OCI-LY7 (cell line): Measurements from ENCODE around the gene ENKUR. TPM values are rescaled to one million over a fixed set of nuclear protein-coding genes. Genes with fewer than 3 reads are reported as not detected.
A peak's percentile ranks its signal among the peaks of the same experiment; 100 is the strongest.

ENCODE experiments used
- BruUV-seq: library from RNA; stranded (reverse); fragments of 400-500 nt; replicated peaks from 2 replicates; lab custom pipeline; 2021; lab: Mats Ljungman, UMichigan
- CTCF ChIA-PET: fragments of 300-600 bp; sonication (Branson Sonifier 250); formaldehyde crosslinking; loops from one replicate; lab custom pipeline; 2022; ENCODE audit warnings: antibody characterized with exemption; ENCODE audit not compliant: unreplicated experiment; lab: Charles Lee
- POLR2A ChIA-PET: fragments of 300-600 bp; sonication (Branson Sonifier 250); formaldehyde crosslinking; loops from one replicate; lab custom pipeline; 2022; ENCODE audit warnings: antibody characterized with exemption; lab: Charles Lee
- DNase-seq: peaks from one replicate; pipeline ENCODE4 v3.0.0-alpha.2; 2015; ENCODE audit warnings: low spot score
- H2AFZ ChIP-seq: fragments of 200-600 bp; sonication (generic), shearing (Covaris generic); 2 replicates; pipeline ENCODE4 v1.6.1; 2014; ENCODE audit warnings: mild to moderate bottlenecking, antibody characterized with exemption, low read length, moderate library complexity
- H3K27ac ChIP-seq: fragments of 200-600 bp; sonication (generic); 2 replicates; pipeline ENCODE4 v1.5.1; 2014; ENCODE audit warnings: mixed run types, low read depth, mild to moderate bottlenecking, moderate library complexity, low read length, inconsistent platforms; ENCODE audit not compliant: poor library complexity, severe bottlenecking
- H3K36me3 ChIP-seq: fragments of 200-600 bp; sonication (generic); 2 replicates; pipeline ENCODE4 v1.6.1; 2014; ENCODE audit warnings: mild to moderate bottlenecking, antibody characterized with exemption, low read length, moderate library complexity, mixed read lengths; ENCODE audit not compliant: insufficient read depth
- H3K4me1 ChIP-seq: fragments of 200-600 bp; sonication (generic); 2 replicates; pipeline ENCODE4 v1.5.1; 2014; ENCODE audit warnings: mild to moderate bottlenecking, low read length; ENCODE audit not compliant: insufficient read depth, poor library complexity, severe bottlenecking
- H3K4me2 ChIP-seq: fragments of 200-600 bp; sonication (generic); 2 replicates; pipeline ENCODE4 v1.6.1; 2014; ENCODE audit warnings: mild to moderate bottlenecking, low read length
- H3K4me3 ChIP-seq: fragments of 200-600 bp; sonication (generic); 2 replicates; pipeline ENCODE4 v1.5.1; 2014; ENCODE audit warnings: mild to moderate bottlenecking, low read depth, low read length; ENCODE audit not compliant: poor library complexity, severe bottlenecking
- H3K79me2 ChIP-seq: fragments of 200-600 bp; sonication (generic); 2 replicates; pipeline ENCODE4 v1.6.1; 2016; ENCODE audit warnings: low read depth, mild to moderate bottlenecking, low read length, moderate library complexity, mixed read lengths; ENCODE audit not compliant: insufficient read depth
- H3K9me2 ChIP-seq: fragments of 200-600 bp; sonication (generic); 2 replicates; pipeline ENCODE4 v1.6.1; 2016; ENCODE audit warnings: mild to moderate bottlenecking, low read length, mixed read lengths; ENCODE audit not compliant: insufficient read depth
- H3K9me3 ChIP-seq: fragments of 200-600 bp; sonication (generic); 2 replicates; pipeline ENCODE4 v1.6.1; 2014; ENCODE audit warnings: mild to moderate bottlenecking, mixed run types, low read length, mixed read lengths
- H4K20me1 ChIP-seq: fragments of 200-600 bp; sonication (generic); 2 replicates; pipeline ENCODE4 v1.6.1; 2014; ENCODE audit warnings: mild to moderate bottlenecking, antibody characterized with exemption, low read length, moderate library complexity, mixed read lengths; ENCODE audit not compliant: insufficient read depth
- CTCF ChIP-seq: fragments of 200-600 bp; sonication (generic); conservative IDR thresholded peaks from 2 replicates; pipeline ENCODE4 v1.5.1; 2014; ENCODE audit warnings: mild to moderate bottlenecking, antibody characterized with exemption, low read length, moderate library complexity, mixed read lengths
- EZH2phosphoT487 ChIP-seq: fragments of 200-600 bp; sonication (generic); IDR thresholded peaks from 2 replicates; pipeline ENCODE4 v1.6.1; 2018; ENCODE audit warnings: low read depth, borderline replicate concordance, mild to moderate bottlenecking, mixed run types, antibody characterized with exemption, low read length, moderate library complexity, mixed read lengths
- intact Hi-C: fragments of 100-400 bp; cut with micrococcal nuclease; formaldehyde crosslinking; loops from one replicate; pipeline ENCODE4 v1.10.0; 2022; ENCODE audit not compliant: unreplicated experiment
- total RNA-seq, 2 experiments: library from RNA; depleted of rRNA in 1 of 2; stranded (reverse); fragments of >200 nt in 1 of 2; shearing (Covaris generic) in 1 of 2; gene quantifications; 2 replicates each; pipeline ENCODE4 v1.2.3, GENCODE V29; 2014 to 2022

Gene ENKUR
- total RNA-seq, 2 experiments from 2014 or later, result not detected

DNA sequence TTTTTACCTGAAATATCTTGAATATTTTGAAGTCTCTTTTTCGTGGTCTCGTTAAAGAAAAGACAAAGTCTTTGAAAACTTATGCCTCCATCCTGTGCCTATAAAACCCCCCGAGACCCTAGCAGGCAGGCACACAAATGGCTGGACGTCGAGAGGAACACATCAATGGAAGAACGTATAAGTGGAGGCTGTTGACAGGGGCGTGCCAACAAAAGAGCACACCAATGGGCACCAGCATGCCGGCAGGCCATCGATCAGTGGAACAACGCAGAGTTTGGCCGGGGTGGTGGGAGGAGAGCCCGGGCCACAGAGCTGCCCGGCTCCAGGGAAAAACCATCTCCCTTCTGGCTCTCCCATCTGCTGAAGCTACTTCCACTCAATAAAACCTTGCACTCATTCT is 24.7 kb downstream of the ENKUR start:
- H3K4me2 ChIP-seq, result no peak overlapping the region
- no TSS peak for BruUV-seq
- H3K4me1 ChIP-seq, result no peaks in the 10 kb centered on the region

GRCh38 chr10:24989867-24990266 is 26.1 kb downstream of the ENKUR start:
- POLR2A ChIA-PET, result no interaction called here

More for the DNA sequence above, 24.7 kb downstream of the ENKUR start:
- Histone ChIP-seq H3K9me3 (no peaks in the 10 kb centered on the region), H3K4me3 (no peak overlapping the region), H3K36me3 (no peaks in the 10 kb centered on the region), H3K9me2 (no peaks in the 10 kb centered on the region), H4K20me1 (no peaks in the 10 kb centered on the region), H3K79me2 (no peaks in the 10 kb centered on the region), H3K27ac (no peak overlapping the region), H2AFZ (no peak overlapping the region)
- DNase-seq, result no peak
- intact Hi-C loops, result no loop called here
- ChIA-PET CTCF (no interaction called here), POLR2A (no interaction called here)
- TF ChIP-seq CTCF, result no peak

More at GRCh38 chr10:24989867-24990266, 26.1 kb downstream of the ENKUR start:
- TF ChIP-seq CTCF, result peak; percentile 36; the same call in 1 of the 2 replicates
- no peak for TF ChIP-seq EZH2phosphoT487
- Histone ChIP-seq H3K36me3 (no peaks in the 10 kb centered on the region), H3K27ac (no peak overlapping the region), H3K4me3 (no peak overlapping the region), H3K9me2 (no peaks in the 10 kb centered on the region), H4K20me1 (no peaks in the 10 kb centered on the region), H3K4me1 (no peaks in the 10 kb centered on the region), H3K9me3 (no peaks in the 10 kb centered on the region), H2AFZ (no peak overlapping the region), H3K79me2 (no peaks in the 10 kb centered on the region), H3K4me2 (no peak overlapping the region)
- CTCF ChIA-PET, result no interaction called here
- BruUV-seq, result no TSS peak
- intact Hi-C loops, result no loop called here
- DNase-seq, result no peak
